ENCODE measurements around the gene SNRPD1.
"Not testable (repeated sequence)": the region's sequence is repeated elsewhere in the genome, so short reads cannot be mapped to it uniquely, and the experiment has no call there.

The SNRPD1 gene

DNA sequence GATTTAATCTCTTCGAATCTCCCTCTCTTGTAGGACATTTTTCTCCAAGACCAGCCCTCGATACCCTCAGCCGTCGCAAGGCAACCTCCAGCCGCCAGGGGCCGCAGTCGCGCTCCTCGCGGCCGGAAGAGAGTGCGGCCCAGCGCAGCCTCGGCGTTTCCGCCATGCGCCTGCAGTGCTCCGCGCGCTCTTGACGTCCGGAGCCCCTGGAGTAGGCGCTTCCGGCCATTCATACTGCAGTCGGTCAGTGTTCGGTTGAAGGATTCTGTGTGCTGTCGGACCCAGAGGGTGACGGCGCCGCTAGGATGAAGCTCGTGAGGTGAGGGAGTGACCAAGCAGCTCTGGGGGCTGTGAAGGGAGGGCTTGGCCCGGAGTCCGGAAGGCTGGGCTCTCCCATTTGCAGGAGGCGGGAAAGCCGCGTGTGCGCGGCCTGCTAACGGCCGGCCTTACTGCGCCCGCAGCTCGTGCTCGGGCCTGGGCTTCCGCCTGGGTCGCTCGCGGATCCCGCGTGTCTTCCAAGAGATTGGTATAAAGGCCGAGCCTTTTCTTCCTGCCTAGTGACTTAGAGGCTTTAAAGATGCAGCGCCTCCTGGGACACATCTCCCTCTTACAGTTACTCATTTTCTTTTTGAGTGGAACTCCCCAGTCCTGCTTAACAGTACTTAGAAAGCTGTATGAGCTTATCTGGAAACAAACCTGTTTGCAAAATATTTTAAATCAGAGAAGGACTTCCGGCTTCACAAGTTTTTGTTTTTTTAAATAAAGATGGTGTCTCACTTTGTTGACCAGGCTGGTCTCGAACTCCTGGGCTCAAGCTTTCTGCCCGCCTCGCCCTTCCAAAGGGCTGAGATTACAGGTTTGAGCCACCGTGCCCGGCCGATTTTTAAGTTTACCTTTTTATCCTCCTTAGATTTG is at the start of gene SNRPD1:
Gene SNRPD1 (plus strand): TSS at position 190 of the 915 bp plus-strand sequence. CDS start 116 bp downstream, at position 306.
- DNase-seq = peak; percentile 81

DNA sequence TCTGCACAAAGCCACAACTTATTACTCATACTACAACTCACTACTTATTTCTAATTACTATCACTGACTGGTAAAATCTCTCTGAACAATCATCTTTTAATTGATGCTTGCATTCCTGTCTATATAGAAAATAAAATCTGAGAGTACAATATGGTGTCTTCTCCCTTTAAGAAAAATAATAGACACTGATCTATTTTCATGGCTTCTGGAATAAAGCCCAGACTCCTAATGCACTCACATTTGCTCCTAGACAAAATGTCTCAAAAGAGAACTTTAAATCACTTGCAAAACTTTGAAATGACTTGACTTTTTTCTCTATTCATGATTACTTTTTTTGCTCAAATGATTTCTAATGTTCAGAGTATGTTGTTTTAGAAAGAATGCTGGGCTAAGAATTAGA is 40.3 kb upstream of the SNRPD1 start:
- DNase-seq = no peak

DNA sequence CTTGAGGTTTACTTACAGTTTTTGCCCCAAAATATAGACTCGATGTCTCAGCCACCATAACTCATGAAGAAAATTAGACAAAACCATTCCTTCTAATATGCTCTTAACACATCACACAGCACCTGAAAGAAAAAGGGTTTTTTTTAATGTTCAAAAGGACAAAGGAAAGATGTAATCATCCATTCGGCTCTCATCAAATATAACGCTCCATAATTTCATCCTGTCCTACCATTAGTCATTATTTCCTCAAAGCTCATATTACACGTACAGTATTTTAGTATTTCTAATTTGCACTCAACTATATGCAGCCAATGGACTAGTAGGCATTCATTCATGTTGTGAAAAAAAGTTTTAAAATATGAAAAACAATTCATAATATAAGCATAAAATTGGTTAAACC is 36.5 kb upstream of the SNRPD1 start:
- DNase-seq = no peak

DNA sequence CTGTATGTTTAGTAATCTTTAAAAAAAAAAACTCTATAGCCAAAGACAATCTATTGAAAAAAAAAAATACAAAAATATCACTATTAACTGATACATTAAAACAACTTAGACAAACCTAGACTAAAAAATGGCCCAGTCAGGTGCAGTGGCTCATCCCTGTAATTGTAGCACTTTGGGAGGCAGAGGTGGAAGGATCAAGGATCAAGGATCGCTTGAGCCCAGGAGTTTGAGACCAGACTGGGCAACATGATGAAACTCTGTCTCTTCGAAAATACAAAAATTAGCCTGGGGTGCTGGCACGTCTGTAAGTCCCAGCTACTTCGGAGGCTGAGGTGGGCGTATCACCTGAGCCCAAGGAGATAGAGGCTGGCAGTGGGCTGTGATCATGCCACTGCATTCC is 27.7 kb upstream of the SNRPD1 start:
- no peak for DNase-seq

DNA sequence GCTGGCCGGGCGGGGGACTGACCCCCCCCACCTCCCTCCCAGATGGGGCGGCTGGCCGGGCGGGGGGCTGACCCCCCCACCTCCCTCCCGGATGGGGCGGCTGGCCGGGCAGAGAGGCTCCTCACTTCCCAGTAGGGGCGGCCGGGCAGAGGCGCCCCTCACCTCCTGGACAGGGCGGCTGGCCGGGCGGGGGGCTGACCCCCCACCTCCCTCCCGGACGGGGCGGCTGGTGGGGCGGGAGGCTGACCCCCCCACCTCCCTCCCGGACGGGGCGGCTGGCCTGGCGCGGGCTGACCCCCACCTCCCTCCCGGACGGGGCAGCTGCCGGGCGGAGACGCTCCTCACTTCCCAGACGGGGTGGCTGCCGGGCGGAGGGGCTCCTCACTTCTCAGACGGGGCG is 19.8 kb upstream of the SNRPD1 start:
- DNase-seq = not testable (repeated sequence)

DNA sequence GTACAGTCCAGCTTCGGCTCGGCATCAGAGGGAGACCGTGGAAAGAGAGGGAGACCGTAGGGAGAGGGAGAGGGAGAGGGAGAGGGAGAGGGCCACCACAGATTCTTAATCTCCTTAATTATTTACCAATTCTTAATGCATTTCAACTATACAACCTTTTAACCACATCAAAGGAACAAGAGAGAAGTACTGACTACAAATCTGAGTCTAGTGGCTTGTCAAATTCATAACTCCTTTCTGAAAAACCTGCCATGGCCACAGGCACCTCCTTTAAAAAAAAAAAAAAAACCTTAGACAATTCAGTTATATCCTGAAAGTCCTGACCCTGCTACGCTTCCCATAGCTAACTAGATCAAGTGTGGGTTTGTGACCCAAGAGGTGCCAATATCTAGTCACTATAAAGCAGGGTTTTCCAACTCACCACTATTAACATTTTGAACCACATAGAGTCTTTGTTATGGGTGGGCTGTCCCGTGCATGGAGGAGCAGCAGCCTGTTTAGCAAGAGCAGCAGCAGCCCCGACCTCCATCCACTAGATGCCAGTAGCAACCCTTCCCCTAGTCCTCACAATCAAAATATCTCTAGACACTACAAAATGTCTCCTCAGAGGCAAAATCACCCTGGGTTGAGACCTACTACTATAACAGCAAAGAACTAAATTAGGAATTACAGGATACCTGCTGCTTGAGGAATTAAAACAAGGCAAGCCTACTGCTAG is 18.4 kb upstream of the SNRPD1 start:
- no peak for DNase-seq

DNA sequence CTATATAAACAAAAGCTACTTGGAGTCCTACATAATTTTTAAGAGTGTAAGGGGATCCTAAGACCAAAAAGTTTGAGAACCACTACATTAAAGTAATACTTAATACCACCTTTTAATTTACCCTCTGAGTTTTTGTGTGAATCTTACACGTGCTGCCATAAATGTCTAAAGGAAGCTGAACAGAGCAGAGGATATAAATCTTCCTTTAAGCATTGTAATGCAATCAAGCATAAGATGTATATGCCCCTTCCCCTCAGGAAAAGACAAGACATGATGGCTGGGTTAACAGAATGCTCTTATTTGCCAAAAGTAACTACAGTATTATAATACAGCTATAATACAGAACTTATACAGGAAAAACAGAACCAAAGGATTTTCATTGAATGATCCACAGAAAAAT is 14.5 kb upstream of the SNRPD1 start:
- DNase-seq = no peak

DNA sequence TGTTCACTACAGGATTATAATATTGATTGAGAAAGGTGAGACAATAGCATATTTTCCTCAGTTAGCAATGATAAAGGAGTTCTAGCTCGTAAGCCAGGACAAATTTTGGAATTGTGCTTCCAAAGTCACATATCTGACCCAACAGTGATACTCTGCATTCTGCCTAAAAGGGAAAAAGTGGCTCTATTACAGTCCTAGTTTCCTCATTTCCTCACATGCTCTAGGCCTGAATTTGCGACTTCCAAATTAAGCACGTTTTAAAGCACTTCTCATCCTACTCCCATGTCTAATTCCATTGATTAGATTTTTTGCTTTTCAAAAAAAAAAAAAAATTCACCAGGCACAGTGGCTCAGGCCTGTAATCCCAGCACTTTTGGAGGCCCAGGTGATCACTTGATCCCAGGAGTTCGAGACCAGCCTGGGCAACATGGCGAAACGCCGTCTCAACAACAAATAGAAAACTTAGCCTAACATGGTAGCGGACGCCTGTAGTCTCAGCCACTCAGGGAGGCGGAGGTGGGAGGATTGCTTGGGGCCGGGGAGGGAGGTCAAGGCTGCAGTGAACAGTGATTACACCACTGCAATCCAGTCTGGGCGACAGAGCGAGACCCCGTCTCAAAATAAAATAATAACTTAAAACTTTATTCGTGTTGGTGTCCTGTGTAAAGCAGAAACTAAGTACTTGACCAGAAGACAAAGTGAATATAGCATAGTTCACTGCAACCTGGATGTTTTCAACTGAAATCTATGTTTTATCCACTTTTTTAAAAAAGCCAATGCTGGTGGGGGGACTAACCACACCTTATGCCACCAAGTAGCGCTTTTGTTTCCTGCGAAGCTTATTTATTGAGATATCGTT is 13.2 kb upstream of the SNRPD1 start:
- DNase-seq = no peak

DNA sequence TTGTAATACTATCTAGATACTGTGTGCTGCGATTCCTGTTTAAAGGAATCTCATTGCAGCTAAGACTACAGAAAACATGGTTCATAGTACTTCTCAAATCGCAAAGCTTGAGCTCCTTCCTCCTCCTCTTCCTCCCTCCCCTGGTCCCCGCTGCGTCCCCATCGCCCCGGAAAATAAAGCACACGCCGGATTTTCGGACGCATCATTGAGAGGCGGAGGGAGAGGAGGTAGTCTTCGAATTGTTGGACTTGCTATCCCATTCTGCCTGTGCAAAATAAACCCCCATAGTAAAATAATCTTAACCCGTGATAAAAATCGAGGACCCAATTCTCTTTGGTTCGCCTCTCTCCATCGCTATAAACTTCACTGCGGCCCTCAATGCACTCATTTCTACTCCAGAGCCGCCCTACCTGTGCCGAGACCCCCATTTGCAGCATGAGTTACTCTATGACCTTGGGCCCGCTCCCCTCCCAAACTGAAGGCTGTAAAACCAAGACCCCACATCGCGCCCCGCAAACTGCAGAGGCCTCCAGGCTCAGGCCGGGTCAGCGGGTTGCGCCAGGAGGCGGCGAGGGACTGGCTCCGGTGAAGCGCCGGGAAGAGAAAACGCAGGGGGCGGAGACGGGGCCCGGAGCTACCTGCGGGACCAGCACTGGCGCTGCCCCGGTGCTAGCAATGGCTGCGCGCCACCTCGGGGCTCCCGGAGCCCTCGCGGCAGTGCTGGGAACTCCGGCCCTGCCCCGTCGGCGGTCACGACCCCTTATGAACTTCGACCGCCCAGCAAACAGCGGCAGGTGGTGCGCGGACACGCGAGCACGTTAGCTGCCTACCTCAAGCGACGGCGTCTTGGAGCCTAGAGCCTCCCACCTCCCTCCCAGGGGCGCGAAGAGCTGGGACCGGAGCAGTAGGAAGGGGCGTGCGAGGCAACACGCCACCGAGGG is 12.3 kb upstream of the SNRPD1 start:
- peak; percentile 27 for DNase-seq

DNA sequence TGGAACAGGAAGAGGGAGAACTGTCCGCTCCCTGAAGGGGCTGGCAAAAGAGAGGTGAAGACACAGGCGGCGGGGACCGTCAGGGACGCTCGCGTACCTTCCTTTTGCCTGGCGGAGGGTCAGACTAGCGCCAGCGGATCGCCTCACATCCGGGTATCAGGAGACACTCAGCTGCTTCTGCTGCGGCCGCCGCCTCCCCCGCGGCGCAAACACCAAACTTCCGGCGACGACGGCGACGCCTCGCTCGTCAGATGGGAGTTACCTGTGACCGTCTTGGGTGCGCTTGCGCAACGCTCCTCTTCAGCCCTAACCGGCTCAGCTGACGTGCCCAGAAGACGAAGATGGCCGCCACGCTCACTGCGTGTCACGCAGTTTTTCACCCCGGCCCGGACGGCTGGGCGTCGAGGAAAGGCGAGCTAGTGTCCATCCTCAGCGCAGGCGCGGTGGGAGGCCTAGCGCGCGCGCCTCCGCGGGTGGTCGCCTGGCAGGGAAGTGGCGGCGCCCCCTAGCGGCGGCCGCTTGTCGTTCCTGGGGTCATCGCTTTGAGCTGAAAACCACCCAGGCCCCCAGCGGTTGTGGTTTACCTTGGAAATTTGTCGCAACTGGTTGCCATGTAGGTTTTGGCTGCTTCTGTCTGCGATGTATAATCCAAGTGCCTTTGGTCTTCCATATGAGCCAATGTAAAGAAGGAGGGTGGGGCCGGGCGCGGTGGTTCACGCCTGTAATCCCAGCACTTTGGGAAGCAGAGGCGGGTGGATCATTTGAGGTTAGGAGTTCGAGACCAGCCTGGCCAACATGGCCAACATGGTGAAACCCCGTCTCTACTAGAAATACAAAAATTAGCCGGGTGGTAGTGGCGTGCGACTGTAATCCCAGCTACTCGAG is 11.3 kb upstream of the SNRPD1 start, which contains the start of gene ESCO1:
Gene ESCO1 (minus strand): TSS at position 179 of the 885 bp plus-strand sequence. CDS start 25,861 bp downstream, outside the sequence.
- DNase-seq = peak; percentile 90

DNA sequence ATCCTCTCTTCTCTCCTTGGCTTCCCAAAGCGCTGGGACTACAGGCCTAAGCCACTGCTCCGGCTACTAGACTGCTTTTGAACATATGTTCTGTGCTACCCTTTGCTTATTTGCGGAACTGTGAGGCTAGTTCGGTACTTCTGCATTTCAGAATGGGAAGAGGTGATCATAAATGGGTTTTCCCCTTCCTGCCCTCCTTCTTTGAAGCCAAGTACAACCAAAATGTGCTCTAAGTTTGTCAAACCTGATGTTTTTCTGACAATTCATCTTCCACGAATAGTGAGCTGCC is 9.9 kb upstream of the SNRPD1 start:
- no peak for DNase-seq

DNA sequence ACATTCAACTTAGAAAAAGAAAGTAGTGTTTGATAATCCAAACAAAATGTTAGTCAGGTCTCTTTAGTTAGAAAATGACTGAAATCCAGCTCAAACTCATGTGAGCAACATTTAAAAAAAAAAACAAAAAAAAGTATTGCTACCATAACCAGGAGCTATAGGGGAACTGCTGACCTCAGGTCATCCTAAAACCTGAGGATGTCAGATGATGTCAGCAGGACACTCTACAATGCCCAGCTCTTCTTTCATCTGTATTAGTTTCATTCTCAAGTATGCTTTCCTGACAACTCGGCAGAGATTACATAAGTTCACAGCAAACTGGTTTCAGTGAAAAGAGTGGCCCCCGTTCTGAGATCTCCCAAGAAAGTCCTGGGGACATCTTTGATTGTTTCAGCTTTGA is 7.4 kb upstream of the SNRPD1 start:
- DNase-seq = no peak

DNA sequence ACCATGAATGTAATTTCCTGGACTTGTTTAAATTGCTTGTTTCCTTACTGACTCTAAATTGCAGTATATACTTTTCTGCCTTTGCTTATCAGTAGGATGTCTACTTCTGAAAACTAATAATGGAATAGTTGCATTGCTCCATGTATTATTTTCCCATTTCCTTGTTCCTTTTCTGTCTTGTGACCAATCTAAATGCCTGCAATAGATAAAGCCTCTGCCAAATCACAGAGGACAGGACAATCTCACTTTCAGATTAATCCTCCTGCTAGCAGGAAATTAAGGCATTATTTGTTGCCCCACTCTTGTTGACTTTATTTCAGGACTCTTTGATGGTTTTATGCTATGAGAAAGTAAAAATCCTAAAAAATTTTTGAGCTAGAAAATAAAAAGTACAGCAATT is 6.9 kb upstream of the SNRPD1 start:
- DNase-seq = no peak

DNA sequence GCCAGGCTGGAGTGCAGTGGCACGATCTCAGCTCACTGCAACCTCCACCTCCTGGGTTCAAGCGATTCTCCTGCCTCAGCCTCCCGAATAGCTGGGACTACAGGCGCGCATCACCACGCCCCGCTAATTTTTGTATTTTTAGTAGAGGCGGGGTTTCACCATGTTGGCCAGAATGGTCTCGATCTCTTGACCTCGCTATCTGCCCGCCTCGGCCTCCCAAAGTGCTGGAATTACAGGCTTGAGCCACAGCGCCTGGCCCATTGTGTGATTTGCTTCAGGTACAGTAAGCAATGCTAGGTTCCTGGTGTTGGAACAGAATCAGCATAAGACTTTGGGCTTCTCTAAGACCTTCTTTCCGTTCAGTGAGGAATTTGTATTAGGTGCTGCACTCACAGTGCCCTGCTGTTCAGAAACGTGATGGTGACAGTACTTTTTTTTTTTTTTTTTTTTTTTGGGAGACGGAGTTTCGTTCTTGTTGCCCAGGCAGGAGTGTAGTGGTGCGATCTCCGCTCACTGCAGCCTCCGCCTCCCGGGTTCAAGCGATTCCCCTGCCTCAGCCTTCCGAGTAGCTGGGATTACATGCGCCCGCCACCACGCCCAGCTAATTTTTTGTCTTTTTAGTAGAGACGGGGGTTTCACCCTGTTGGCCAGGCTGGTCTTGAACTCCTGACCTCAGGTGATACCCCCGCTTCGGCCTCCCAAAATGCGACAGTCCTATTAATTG is 551 bp upstream of the SNRPD1 start:
- DNase-seq = not testable (repeated sequence)

DNA sequence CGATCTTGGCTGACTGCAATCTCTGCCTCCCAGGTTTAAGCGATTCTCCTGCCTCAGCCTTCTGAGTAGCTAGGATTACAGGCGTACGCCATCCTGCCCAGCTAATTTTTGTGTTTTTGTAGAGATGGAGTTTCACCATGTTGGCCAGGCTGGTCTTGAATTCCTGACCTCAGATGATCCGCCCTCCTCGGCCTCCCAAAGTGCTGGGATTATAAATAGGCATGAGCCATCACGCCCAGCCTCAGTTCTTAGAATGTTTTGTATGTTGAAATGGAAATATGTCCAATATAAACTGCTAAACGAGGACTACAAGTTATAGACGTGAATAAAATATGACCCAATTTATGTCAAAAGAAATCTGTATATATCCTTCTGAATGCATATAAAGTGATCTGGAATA is 9.5 kb downstream of the SNRPD1 start:
- DNase-seq = not testable (repeated sequence)

DNA sequence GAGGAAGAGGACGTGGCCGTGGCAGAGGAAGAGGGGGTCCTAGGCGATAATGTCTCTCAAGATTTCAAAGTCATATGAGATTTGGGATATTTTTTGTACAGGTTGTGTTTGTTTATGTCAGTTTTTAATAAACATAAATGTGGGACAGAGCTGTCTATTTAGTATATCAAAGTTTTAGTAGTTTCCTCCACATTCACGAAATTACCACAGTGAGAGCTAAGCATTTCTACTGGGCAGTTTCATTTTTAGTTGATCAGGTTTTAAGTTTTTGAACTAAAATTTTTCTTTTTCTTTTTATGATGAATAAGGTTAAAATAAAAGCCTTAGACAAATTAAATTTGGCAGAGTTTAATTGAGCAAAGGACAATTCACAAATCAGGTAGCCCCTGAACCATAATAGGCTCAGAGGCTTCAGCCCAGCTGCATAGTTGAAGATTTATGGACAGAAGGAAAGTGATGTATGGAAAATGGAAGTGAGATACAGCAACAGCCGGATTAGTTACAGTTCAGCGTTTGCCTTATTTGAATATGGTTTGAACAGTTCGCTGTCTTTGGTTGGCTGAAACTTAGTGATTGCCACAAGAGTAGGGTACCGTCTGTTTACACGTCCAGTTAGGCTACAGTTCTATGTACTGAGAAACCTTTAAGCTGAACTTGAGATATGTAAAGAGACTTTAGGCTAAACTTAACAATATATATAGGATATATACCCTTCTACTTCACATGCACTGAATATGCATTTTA is 17.1 kb downstream of the SNRPD1 start:
- DNase-seq = no peak

DNA sequence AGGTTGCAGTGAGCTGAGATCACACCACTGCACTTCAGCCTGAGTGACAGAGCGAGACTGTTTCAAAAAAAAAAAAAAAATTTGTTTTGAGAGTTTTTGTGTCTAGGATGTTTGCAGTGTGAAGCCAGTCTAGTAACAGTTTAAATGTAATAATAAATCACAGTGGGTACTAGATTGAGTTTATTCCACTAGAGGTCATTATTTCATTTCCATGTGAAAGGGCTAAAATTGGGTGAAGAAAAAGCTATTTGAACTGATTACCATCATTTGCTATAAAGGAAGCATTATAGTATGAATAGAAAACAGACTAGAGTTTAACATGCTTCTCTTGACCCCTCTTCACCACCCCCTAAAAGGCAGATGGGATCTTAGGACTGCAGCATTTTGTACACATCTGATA is 20.3 kb downstream of the SNRPD1 start:
- no peak for DNase-seq

DNA sequence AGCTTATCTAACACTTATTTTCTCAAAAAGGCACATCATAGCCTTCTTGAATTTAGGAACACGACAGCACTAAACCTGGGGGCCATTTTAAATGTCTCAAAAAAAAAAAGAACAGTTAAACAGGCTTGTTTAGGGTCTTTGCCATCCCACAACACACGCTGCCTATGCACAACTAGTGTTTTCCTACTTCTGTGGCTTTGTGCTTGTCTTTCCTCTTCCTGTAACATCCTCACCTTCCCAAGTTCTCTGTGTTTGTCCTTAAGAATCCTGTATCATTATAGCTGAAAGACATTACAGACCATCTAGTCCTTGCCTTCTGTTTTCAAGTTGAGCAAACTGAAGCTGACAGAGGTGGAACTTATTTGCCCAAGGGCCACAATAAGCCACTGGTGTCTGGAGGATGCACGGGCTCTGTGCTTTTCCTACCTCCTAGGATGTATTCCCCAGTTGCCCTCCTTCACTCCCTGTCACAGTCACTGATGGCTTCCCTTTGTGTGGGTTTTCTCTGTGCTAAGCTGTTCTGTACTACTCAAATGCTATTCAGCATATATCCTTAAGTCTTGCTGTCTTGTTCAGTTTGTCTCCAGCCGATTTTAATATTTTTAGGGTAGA is 22.6 kb downstream of the SNRPD1 start:
- DNase-seq = no peak

DNA sequence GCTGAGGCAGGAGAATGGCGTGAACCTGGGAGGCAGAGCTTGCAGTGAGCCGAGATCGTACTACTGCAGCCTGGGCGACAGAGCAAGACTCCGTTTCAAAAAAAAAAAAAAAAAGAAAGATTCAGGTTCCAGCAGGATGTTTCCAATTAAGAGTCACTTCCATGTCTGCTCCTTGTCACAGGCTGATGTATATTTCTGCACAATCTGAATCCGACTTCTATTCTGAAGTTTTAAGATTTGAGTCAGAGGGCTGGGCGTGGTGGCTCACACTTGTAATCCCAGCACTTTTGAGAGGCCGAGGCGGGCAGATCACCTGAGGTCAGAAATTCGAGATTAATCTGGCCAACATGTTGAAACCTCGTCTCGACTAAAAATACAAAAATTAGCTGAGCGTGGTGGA is 24.7 kb downstream of the SNRPD1 start:
- DNase-seq = no peak
